PFSK-1 (cell line): Measurements from ENCODE around the gene MBD5.

Source experiments
- FOXP2 ChIP-seq: optimal IDR thresholded peaks from 2 replicates; pipeline ENCODE3; 2011; ENCODE audit warnings: borderline replicate concordance, control low read depth, inconsistent platforms; ENCODE audit not compliant: insufficient read depth; ENCODE audit errors: extremely low read length, extremely low read depth
- POLR2AphosphoS5 ChIP-seq: IDR thresholded peaks from 2 replicates; pipeline ENCODE4 v1.6.1; 2012; ENCODE audit warnings: low read depth, mild to moderate bottlenecking, control low read depth, low read length, moderate library complexity
- SIN3A ChIP-seq: IDR thresholded peaks from 2 replicates; pipeline ENCODE4 v1.6.1; 2012; ENCODE audit warnings: mild to moderate bottlenecking, low read length, moderate library complexity, borderline replicate concordance; ENCODE audit not compliant: insufficient read depth
- TF ChIP-seq, protein P1 (sequence below), 2 experiments: IDR thresholded peaks; 2 replicates each; pipeline versions ENCODE4 v1.6.1 to v1.8.0; 2011 to 2012; ENCODE audit warnings: low read depth in 2 of 2, low read length in 2 of 2, control low read depth in 1 of 2, inconsistent platforms in 1 of 2, mild to moderate bottlenecking in 1 of 2, moderate library complexity in 1 of 2; ENCODE audit not compliant: insufficient read depth in 1 of 2

DNA sequence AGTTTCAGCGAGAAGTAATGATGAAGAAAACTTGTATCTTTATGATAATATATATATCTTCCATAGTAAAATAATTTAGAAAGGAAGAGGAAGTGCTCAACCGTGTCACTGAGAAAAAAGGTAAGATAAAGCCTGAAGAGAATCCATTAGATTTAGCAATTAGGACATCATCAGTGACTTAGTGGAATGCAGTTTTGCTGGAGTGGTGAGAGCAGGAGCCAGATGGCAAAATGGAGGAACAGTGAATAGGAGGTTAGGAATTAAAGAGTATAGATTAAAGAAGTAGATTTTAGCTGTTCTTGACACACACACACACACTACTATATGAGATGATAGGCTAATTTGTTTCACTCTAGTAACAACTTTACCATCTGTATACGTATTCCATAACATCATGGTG lies 466.5 kb downstream of the MBD5 start:
- no peak for TF ChIP-seq POLR2AphosphoS5
- TF ChIP-seq FOXP2, result no peak
- TF ChIP-seq SIN3A, result no peak
- TF ChIP-seq, protein P1, sequence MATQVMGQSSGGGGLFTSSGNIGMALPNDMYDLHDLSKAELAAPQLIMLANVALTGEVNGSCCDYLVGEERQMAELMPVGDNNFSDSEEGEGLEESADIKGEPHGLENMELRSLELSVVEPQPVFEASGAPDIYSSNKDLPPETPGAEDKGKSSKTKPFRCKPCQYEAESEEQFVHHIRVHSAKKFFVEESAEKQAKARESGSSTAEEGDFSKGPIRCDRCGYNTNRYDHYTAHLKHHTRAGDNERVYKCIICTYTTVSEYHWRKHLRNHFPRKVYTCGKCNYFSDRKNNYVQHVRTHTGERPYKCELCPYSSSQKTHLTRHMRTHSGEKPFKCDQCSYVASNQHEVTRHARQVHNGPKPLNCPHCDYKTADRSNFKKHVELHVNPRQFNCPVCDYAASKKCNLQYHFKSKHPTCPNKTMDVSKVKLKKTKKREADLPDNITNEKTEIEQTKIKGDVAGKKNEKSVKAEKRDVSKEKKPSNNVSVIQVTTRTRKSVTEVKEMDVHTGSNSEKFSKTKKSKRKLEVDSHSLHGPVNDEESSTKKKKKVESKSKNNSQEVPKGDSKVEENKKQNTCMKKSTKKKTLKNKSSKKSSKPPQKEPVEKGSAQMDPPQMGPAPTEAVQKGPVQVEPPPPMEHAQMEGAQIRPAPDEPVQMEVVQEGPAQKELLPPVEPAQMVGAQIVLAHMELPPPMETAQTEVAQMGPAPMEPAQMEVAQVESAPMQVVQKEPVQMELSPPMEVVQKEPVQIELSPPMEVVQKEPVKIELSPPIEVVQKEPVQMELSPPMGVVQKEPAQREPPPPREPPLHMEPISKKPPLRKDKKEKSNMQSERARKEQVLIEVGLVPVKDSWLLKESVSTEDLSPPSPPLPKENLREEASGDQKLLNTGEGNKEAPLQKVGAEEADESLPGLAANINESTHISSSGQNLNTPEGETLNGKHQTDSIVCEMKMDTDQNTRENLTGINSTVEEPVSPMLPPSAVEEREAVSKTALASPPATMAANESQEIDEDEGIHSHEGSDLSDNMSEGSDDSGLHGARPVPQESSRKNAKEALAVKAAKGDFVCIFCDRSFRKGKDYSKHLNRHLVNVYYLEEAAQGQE (IDR thresholded peaks at IDR 0.05; ENCODE audit: insufficient read depth in 1 of 2, low read depth in 2 of 2, low read length in 2 of 2), result no peak
